ENCODE measurements around the gene SERPINC1.
"Not testable (repeated sequence)": the region's sequence is repeated elsewhere in the genome, so short reads cannot be mapped to it uniquely, and the experiment has no call there.

The SERPINC1 gene

DNA sequence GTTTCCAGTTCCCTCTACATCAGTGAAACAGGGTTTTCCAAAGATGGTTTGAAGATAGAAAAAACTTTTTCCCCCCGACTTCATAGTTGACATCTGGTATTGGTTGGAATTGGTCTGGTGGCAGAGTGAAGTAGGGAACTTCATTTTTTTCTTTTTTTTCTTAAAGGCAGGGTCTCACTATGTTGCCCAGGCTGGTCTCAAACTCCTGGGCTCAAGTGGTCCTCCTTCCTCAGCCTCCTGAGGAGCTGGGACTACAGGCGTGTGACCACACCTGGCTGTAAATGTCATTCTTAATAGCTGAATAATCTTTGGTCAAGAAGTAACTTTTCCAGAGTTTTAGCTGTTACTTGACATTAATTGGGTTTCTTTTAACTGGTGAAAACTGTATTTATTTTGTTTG is 27.2 kb downstream of the SERPINC1 start:
- TF ChIP-seq, protein P1, sequence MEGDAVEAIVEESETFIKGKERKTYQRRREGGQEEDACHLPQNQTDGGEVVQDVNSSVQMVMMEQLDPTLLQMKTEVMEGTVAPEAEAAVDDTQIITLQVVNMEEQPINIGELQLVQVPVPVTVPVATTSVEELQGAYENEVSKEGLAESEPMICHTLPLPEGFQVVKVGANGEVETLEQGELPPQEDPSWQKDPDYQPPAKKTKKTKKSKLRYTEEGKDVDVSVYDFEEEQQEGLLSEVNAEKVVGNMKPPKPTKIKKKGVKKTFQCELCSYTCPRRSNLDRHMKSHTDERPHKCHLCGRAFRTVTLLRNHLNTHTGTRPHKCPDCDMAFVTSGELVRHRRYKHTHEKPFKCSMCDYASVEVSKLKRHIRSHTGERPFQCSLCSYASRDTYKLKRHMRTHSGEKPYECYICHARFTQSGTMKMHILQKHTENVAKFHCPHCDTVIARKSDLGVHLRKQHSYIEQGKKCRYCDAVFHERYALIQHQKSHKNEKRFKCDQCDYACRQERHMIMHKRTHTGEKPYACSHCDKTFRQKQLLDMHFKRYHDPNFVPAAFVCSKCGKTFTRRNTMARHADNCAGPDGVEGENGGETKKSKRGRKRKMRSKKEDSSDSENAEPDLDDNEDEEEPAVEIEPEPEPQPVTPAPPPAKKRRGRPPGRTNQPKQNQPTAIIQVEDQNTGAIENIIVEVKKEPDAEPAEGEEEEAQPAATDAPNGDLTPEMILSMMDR (IDR thresholded peaks at IDR 0.05; ENCODE audit: low read depth, low read length) = no peak
- no peak for DNase-seq (ENCODE audit: extremely low read depth, low read depth)

DNA sequence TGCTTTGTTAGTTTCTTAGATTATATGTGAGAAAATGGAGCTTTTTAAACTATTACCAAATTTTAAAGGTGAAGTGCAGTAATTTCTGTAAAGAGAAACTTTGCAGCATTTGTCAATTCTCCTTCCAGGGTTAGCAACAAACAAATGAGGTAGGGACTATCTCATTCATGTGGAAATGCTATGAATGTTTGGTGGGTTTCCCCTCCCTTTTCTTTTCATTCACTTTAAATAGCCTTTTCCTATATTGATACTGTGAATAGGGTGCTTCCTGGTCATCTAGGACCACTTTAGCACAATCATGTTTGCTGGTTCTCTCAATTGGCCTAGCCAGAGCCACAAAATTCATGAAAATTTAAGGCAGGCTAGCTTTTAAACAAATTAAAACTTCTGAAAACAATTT is 28.4 kb downstream of the SERPINC1 start:
- no peak for DNase-seq (ENCODE audit: extremely low read depth, low read depth)
- TF ChIP-seq, protein P1 (IDR thresholded peaks at IDR 0.05; ENCODE audit: low read depth, low read length) = no peak

DNA sequence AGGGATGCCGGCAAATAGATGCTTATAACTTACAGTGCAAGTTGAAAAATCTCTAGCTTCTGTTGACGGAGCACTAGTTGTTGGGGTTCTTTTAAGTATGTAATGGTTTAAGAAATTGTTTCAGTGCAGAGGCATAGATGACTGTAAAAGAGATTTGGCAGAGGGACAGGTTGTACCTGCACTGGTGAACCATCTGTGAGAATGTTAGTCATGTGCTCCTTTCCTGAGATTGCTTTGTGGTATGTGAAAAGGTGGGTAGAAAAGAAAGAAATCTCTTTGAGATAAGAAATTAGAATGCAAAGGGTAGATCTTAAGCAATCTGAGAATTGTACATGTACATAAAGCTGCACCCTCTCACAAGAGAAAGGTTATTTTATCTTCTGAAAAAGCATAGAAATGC is 29.5 kb downstream of the SERPINC1 start:
- DNase-seq (ENCODE audit: extremely low read depth, low read depth) = no peak
- TF ChIP-seq, protein P1 (IDR thresholded peaks at IDR 0.05; ENCODE audit: low read depth, low read length) = no peak

DNA sequence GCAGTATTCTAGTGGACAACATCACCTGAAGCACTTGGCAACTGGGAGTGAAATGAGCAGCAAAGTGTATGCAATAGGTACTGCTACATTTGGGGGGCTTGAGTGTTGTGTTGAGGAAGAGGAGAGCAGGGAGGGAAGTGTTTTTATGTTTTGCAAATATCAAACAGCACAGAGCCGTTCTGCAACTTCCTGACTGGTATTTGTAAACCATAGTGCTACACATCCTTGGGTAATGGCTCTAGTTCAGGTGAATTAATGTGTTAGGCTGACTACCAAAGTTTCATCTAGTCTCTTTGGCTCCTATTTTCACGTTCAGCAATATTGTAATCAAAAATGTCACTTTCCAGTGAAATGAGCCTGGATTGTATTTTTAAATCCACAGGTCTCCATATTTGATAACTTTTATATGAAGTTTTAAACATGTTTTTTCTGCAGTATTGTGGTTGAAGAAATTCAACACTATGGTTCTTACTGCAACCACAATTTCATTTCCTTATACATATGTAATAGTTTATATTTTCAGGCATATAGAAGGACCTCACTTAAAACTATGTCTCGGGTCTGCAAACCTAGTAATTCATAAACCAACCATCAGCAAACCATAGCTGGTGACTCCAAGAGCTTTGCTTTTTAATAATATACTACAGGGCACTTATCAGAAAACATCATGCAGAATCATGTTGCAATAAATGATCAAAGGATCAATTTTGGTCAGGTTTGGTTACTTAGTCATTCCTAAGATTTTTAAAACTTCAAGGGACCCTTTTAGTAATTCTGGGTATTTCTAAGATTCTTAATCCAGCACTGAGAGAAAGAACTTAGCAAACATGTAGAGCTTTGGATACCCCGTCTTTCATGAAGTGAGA is 30.1 kb downstream of the SERPINC1 start:
- no peak for DNase-seq (ENCODE audit: extremely low read depth, low read depth)
- TF ChIP-seq, protein P1 (IDR thresholded peaks at IDR 0.05; ENCODE audit: low read depth, low read length) = no peak

DNA sequence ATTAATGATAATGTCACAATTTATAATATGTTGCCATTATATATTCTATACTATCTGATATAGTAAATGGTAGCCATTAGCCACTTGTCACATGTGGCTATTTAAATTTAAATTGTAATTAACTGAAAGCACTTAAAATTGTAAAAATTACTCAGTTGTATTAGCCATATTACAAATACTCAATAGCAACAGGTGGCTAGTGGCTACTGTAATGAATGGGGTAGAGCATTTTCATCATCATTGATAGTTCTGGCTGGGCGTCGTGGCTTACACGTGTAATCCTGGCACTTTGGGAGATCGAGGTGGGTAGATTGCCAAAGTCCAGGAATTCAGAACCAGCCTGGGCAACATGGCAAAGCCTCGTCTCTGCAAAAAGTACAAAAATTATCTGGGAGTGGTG is 32.4 kb downstream of the SERPINC1 start:
- TF ChIP-seq, protein P1 (IDR thresholded peaks at IDR 0.05; ENCODE audit: low read depth, low read length) = no peak

DNA sequence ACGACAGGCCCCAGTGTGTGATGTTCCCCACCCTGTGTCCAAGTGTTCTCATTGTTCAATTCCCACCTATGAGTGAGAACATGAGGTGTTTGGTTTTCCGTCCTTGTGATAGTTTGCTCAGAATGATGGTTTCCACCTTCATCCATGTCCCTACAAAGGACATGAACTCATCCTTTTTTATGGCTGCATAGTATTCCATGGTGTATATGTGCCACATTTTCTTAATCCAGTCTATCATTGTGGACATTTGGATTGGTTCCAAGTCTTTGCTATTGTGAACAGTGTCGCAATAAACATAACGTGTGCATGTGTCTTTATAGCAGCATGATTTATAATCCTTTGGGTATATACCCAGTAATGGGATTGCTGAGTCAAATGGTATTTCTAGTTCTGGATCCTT is 36.0 kb downstream of the SERPINC1 start:
- not testable (repeated sequence) for DNase-seq (ENCODE audit: extremely low read depth, low read depth)

More for the DNA sequence above, 32.4 kb downstream of the SERPINC1 start:
- no peak for DNase-seq (ENCODE audit: extremely low read depth, low read depth)

DNA sequence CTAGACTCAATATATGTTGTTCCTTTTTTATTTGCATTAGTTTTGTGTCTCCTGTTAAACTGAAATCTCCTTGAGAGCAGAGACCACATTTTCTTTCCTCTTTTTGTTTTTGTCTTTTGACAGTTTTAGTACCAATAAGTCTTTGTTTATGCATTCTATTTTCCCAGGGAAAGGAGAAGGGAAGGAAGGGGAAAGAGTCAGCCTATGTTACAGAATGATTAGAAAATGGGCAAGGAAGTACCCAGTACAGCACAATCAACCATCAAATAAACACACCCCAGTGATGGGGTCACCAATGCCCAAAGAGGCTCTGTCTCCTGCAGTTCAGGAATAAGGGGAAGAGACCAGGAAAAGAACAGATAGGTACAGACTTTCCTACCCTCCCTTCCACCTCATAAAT is 38.9 kb downstream of the SERPINC1 start:
- no peak for DNase-seq (ENCODE audit: extremely low read depth, low read depth)
- TF ChIP-seq, protein P1 (IDR thresholded peaks at IDR 0.05; ENCODE audit: low read depth, low read length) = no peak

DNA sequence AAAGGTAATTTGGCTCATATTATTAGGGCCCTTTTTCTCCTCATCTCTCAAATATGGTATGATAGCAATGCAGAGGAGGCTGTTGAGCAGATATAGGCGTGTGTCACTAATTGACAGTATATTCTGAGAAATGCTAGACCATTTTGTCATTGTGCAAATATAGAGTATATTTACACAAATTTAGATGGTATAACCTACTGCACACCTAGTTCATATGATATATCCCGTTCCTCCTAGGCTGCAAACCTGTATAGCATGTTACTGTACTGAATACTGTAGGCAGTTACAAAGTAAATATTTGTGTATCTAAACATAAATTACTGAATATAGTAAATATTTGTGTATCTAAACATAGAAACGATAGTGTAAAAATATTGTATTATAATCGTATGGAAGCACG is 40.4 kb downstream of the SERPINC1 start:
- TF ChIP-seq, protein P1 (IDR thresholded peaks at IDR 0.05; ENCODE audit: low read depth, low read length) = no peak
- no peak for DNase-seq (ENCODE audit: extremely low read depth, low read depth)

Data from AG09319 (cell line).